ENCODE measurements around the gene FGFBP3.

Gene FGFBP3, protein sequence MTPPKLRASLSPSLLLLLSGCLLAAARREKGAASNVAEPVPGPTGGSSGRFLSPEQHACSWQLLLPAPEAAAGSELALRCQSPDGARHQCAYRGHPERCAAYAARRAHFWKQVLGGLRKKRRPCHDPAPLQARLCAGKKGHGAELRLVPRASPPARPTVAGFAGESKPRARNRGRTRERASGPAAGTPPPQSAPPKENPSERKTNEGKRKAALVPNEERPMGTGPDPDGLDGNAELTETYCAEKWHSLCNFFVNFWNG

GRCh38 chr10:91909117-91909677 lies at the start of gene FGFBP3:
FGFBP3 (minus strand) TSS chr10:91909486; CDS start chr10:91908969, 517 bp downstream.
- DNase-seq (ENCODE audit: low read depth in 2 of 3, low spot score in 2 of 3), result no peak

DNA sequence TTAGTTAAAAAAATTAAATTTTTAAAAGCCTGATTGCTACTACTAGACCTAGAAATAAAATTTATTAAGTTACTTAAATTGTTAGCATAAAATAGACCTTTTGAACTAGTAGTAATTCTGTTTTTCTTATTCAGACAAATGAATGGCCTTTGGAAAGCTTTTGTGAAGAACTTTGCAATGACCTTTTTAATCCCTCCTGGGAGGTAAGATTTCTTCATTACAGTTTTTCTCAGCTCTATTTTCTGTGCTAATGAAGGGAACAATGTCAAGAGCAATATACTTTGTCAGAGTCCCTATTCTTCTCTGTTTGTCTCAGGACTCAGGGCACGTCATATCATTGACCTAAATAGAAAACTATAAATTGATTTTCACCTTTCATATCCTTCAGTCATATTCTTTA lies 47.8 kb upstream of the FGFBP3 start:
- no peak for DNase-seq (ENCODE audit: low read depth in 2 of 3, low spot score in 2 of 3)

- no peak for DNase-seq (ENCODE audit: low read depth in 2 of 3, low spot score in 2 of 3)
Observed at GRCh38 chr10:91955114-91955513, 45.8 kb upstream of the FGFBP3 start.

GRCh38 chr10:91953600-91954160 lies 44.4 kb upstream of the FGFBP3 start:
- no peak for DNase-seq (ENCODE audit: low read depth in 2 of 3, low spot score in 2 of 3)

- no peak for DNase-seq (ENCODE audit: low read depth in 2 of 3, low spot score in 2 of 3)
Observed at GRCh38 chr10:91944880-91945630, 35.8 kb upstream of the FGFBP3 start.

- no peak for DNase-seq (ENCODE audit: low read depth in 2 of 3, low spot score in 2 of 3)
Observed at GRCh38 chr10:91941426-91941825, 32.1 kb upstream of the FGFBP3 start.

- DNase-seq (ENCODE audit: low read depth in 2 of 3, low spot score in 2 of 3), result no peak
Observed at GRCh38 chr10:91939653-91940052, 30.4 kb upstream of the FGFBP3 start.

DNA sequence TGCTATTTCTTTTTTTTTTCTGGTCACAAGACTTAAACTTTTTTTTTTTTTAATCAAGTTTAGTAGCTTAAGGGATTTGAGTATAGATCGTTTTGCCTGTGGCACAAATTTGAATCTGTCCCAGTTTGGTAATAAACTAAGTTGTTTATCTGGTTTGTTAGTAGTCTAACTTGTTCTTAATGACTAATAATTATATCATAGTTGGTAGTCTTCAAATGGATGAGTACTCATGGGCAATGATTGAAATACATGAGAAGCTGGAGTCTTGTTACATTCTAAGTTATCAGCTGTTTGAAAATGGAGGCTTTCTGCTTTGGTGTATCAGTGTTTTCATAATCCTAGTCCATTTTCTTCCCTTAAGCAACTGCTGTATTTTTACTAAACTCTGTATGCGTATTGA lies 26.6 kb upstream of the FGFBP3 start:
- DNase-seq (ENCODE audit: low read depth in 2 of 3, low spot score in 2 of 3), result no peak

DNA sequence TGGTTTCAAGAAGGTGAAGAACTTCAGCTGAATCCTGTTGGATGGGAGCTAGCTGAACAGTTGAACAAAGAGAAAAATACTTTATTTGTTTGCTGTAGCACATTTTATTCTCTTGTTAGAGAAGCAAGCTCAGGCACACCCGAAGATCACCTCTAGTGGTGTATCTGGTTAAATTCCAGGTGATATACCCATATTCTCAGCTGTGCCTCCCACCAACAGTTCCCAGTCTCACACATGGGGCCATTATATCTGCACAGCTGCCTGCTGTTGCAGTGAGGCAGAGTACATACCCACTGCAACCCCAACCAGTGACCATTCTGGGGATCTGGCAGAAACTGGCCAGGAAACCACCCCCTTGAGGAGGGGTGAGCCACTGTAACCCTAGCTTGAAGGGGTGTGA lies 23.5 kb upstream of the FGFBP3 start:
- no peak for DNase-seq (ENCODE audit: low read depth in 2 of 3, low spot score in 2 of 3)

- DNase-seq (ENCODE audit: low read depth in 2 of 3, low spot score in 2 of 3), result no peak
Observed at GRCh38 chr10:91931526-91932190, 22.4 kb upstream of the FGFBP3 start.

DNA sequence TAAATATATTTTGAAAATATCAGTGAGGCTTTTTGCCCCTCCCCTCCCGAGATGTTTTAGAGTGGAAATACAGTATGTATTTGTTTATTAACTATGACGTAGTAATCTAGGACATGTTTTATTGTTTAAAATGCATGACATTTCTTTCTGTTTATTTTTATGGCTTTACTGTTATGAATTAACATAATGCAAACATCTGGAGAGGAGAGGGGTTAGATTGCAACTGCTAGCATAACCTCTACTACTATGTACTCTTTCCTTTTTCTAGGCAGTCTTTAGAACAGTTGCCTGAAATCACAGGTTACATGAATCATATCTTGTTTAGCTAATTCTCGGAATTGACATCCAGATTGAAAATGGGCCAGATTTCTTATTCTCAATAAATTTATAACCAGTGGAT lies 21.7 kb upstream of the FGFBP3 start:
- DNase-seq (ENCODE audit: low read depth in 2 of 3, low spot score in 2 of 3), result no peak

DNA sequence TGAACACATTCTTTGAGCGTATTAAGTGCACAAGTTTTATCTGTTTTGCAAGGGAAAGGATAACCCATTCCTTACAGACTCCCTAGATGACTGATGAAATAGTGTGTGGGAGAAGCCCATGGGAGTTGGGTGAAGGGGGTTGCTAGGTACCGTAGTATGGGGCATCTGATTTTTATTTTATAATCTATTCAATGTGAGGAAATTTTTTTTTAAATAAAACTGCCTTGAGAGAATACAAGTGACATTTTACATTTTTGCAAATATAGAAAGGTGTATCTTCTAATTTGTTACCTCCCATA lies 15.7 kb upstream of the FGFBP3 start:
- no peak for DNase-seq (ENCODE audit: low read depth in 2 of 3, low spot score in 2 of 3)

- no peak for DNase-seq (ENCODE audit: low read depth in 2 of 3, low spot score in 2 of 3)
Observed at GRCh38 chr10:91924212-91925021, 15.1 kb upstream of the FGFBP3 start.

GRCh38 chr10:91923371-91924211 lies 14.3 kb upstream of the FGFBP3 start, which contains the start of gene BTAF1:
BTAF1 (plus strand) TSS chr10:91923770; CDS start chr10:91924077, 307 bp downstream.
- DNase-seq (ENCODE audit: low read depth in 2 of 3, low spot score in 2 of 3), result peak; percentile 83 to 87 (median 83)

GRCh38 chr10:91919651-91920050 lies 10.4 kb upstream of the FGFBP3 start:
- no peak for DNase-seq (ENCODE audit: low read depth in 2 of 3, low spot score in 2 of 3)

DNA sequence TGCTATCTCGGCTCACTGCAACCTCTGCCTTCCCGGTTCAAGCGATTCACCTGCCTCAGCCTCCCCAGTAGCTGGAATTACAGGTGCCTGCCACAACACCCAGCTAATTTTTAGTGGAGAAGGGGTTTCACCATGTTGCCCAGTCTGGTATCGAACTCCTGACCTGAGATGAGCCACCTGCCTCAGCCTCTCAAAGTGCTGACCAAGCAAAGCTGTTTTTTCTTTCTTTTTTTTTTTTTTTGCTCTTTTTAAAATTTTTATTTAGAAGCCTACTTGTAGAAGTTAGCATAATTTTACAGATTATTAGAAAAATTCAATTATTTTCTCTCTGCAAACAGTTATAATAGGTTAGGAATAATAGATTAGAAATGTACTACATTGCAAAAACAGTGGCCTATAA lies 1.2 kb upstream of the FGFBP3 start:
- no peak for DNase-seq (ENCODE audit: low read depth in 2 of 3, low spot score in 2 of 3)

DNA sequence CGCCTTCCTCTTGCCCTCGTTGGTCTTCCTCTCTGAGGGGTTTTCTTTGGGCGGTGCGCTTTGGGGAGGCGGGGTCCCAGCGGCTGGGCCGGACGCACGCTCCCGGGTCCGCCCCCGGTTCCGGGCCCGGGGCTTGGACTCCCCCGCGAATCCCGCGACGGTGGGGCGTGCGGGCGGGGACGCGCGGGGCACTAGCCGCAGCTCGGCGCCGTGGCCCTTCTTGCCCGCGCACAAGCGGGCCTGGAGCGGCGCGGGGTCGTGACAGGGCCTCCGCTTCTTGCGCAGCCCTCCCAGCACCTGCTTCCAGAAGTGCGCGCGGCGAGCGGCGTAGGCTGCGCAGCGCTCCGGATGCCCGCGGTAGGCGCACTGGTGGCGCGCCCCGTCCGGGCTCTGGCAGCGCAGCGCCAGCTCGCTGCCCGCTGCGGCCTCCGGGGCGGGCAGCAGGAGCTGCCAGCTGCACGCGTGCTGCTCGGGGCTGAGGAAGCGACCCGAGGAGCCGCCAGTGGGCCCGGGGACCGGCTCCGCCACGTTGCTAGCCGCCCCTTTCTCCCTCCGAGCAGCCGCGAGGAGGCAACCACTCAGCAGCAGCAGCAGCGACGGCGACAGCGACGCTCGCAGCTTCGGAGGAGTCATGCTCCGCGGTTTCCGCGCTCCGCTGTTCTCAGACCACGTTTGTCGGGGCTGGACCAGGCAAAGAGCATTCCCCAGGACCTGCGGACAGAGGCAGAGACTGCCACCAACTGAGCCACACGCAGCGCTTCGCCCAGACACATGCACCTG lies 759 bp downstream of the FGFBP3 start:
- peak; percentile 40 to 56 (median 56) for DNase-seq (ENCODE audit: low read depth in 2 of 3, low spot score in 2 of 3)

DNA sequence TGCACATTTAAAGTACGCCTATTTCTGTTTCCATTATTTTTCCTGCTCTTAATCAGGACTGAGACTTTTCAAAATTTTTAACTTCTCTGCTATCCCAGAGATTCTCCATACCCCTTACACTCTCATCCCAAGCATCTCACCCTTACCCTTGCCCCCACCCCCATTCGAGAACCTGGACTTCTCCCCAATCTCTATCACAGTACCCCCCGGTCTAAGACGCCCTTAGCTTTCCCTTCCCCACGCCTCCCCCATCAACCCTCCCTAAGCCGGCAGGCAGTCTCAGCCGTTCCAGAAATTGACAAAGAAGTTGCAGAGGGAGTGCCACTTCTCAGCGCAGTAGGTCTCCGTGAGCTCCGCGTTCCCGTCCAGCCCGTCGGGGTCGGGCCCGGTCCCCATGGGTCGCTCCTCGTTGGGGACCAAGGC lies 1.4 kb downstream of the FGFBP3 start:
- DNase-seq (ENCODE audit: low read depth in 2 of 3, low spot score in 2 of 3), result no peak

DNA sequence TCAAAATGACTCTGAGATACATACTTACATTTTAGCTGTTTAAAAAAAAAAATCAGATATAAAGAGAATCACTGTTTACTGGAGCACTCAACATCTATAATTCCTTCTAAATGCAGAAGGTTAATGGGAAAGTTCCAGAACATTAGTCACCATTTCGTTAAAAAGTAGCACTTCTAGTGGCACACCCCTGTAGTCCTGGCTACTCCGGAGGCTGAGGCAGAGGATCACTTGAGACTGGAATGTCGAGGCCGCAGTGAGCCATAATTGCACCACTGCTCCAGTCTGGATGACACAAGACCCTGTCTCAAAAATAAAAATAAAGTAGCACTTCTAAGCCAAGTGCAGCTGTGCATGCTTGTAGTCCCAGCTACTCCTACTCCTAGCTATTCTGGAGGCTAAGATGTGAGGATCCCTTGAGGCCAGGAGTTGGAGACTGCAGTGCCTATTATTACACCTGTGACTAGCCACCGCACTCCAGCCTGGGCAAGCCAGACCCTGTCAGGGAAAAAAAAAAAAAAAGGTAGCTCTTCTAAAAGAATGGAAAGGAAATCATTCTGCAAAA lies 2.2 kb downstream of the FGFBP3 start:
- no peak for DNase-seq (ENCODE audit: low read depth in 2 of 3, low spot score in 2 of 3)
